Measurements from ENCODE around the gene PLEKHF1. TPM values are rescaled to one million over a fixed set of nuclear protein-coding genes. Genes with fewer than 3 reads are reported as not detected.
A peak's percentile ranks its signal among the peaks of the same experiment; 100 is the strongest.

Gene PLEKHF1
- total RNA-seq, 4 donors from 2014 or later, result 13.1 to 18.1 (median 17.2) TPM

- DNase-seq (ENCODE audit: low spot score in 2 of 2), result peak in 1 of 2 donors; percentile 61
- no peak overlapping the region for H3K4me3 ChIP-seq (ENCODE audit: low read depth, poor library complexity, severe bottlenecking)
- intact Hi-C loops (cut with DNase I; ENCODE audit: low total_unique reads), result no loop called here
- WGBS, 2 donors, result 92 to 93% methylated on average over 8 of the region's 8 CpGs
- TF ChIP-seq CTCF (IDR thresholded peaks at IDR 0.05) (no peak), POLR2A (IDR thresholded peaks at IDR 0.05) (no peak)
These were observed 26.2 kb upstream of the PLEKHF1 start for GRCh38 chr19:29639086-29639485.

- intact Hi-C loops (cut with DNase I; ENCODE audit: low total_unique reads), result no loop called here
- TF ChIP-seq CTCF (IDR thresholded peaks at IDR 0.05) (no peak), POLR2A (IDR thresholded peaks at IDR 0.05) (no peak)
These were observed 25.0 kb upstream of the PLEKHF1 start for GRCh38 chr19:29640231-29640630.

GRCh38 chr19:29641597-29641996 is 23.7 kb upstream of the PLEKHF1 start:
- TF ChIP-seq CTCF (IDR thresholded peaks at IDR 0.05) (no peak), POLR2A (IDR thresholded peaks at IDR 0.05) (no peak)
- H3K4me3 ChIP-seq (ENCODE audit: low read depth, poor library complexity, severe bottlenecking), result no peak overlapping the region
- intact Hi-C loops (cut with DNase I; ENCODE audit: low total_unique reads), result no loop called here
- DNase-seq (ENCODE audit: low spot score in 2 of 2), result no peak
- 84 to 90% methylated on average over 2 of the region's 2 CpGs for WGBS, 2 donors

More at GRCh38 chr19:29640231-29640630, 25.0 kb upstream of the PLEKHF1 start:
- DNase-seq (ENCODE audit: low spot score in 2 of 2), result peak in 1 of 2 donors; percentile 37
- 90 to 93% methylated on average over 12 of the region's 12 CpGs for WGBS, 2 donors
- H3K4me3 ChIP-seq (ENCODE audit: low read depth, poor library complexity, severe bottlenecking), result no peak overlapping the region

- TF ChIP-seq POLR2A (IDR thresholded peaks at IDR 0.05), result no peak
- TF ChIP-seq CTCF (IDR thresholded peaks at IDR 0.05), result no peak
- 72 to 79% methylated on average over 7 of the region's 7 CpGs for WGBS, 2 donors
- no peak for DNase-seq (ENCODE audit: low spot score in 2 of 2)
- no peak overlapping the region for H3K4me3 ChIP-seq (ENCODE audit: low read depth, poor library complexity, severe bottlenecking)
- intact Hi-C loops (cut with DNase I; ENCODE audit: low total_unique reads), result no loop called here
These were observed 21.8 kb upstream of the PLEKHF1 start for GRCh38 chr19:29643361-29643935.

GRCh38 chr19:29644210-29644609 is 21.1 kb upstream of the PLEKHF1 start:
- no peak for DNase-seq (ENCODE audit: low spot score in 2 of 2)
- TF ChIP-seq POLR2A (IDR thresholded peaks at IDR 0.05), result no peak
- no peak for TF ChIP-seq CTCF (IDR thresholded peaks at IDR 0.05)
- 89 to 93% methylated on average over 6 of the region's 6 CpGs for WGBS, 2 donors
- H3K4me3 ChIP-seq (ENCODE audit: low read depth, poor library complexity, severe bottlenecking), result no peak overlapping the region
- intact Hi-C loops (cut with DNase I; ENCODE audit: low total_unique reads), result no loop called here

GRCh38 chr19:29645491-29645867 is 19.8 kb upstream of the PLEKHF1 start:
- DNase-seq (ENCODE audit: low spot score in 2 of 2), result peak in 1 of 2 donors; percentile 20
- 28 to 29% methylated on average over 5 of the region's 5 CpGs for WGBS, 2 donors
- intact Hi-C loops (cut with DNase I; ENCODE audit: low total_unique reads), result no loop called here
- no peak overlapping the region for H3K4me3 ChIP-seq (ENCODE audit: low read depth, poor library complexity, severe bottlenecking)
- no peak for TF ChIP-seq POLR2A (IDR thresholded peaks at IDR 0.05)
- no peak for TF ChIP-seq CTCF (IDR thresholded peaks at IDR 0.05)

Measured in lower leg skin (tissue), 4 donors.